Fibroblast of villous mesenchyme (primary cell): Measurements from ENCODE around the gene TNFAIP3. TPM values are rescaled to one million over a fixed set of nuclear protein-coding genes. Genes with fewer than 3 reads are reported as not detected.

Experiments used
- DNase-seq: peaks from one replicate; pipeline ENCODE4 v3.0.0-alpha.2; 2010; ENCODE audit warnings: low read depth
- H3K4me3 ChIP-seq: 2 replicates; pipeline ENCODE4 v1.5.1; 2011; ENCODE audit warnings: low read depth, mild to moderate bottlenecking, low read length
- CTCF ChIP-seq: IDR thresholded peaks from 2 replicates; pipeline ENCODE4 v1.5.1; 2012; ENCODE audit warnings: low read depth, mild to moderate bottlenecking, low read length; ENCODE audit not compliant: insufficient read depth
- total RNA-seq: library from RNA; depleted of rRNA; stranded (reverse); fragments of >200 nt; gene quantifications from 2 replicates; pipeline ENCODE4 v1.2.3, GENCODE V29; 2012

The TNFAIP3 gene
- total RNA-seq, 1 donor, result 3.9 TPM

- no peak for TF ChIP-seq CTCF
- H3K4me3 ChIP-seq, result no peak overlapping the region
- no peak for DNase-seq
These were observed 40.1 kb downstream of the TNFAIP3 start for GRCh38 chr6:137907170-137907569.

GRCh38 chr6:137909533-137909932 lies 42.5 kb downstream of the TNFAIP3 start:
- no peak for DNase-seq
- no peak for TF ChIP-seq CTCF
- no peak overlapping the region for H3K4me3 ChIP-seq

GRCh38 chr6:137910424-137910834 lies 43.4 kb downstream of the TNFAIP3 start:
- no peak for TF ChIP-seq CTCF
- H3K4me3 ChIP-seq, result no peak overlapping the region
- DNase-seq, result no peak

GRCh38 chr6:137910843-137911456 lies 43.9 kb downstream of the TNFAIP3 start:
- no peak for DNase-seq
- H3K4me3 ChIP-seq, result no peak overlapping the region
- TF ChIP-seq CTCF, result no peak

- no peak overlapping the region for H3K4me3 ChIP-seq
- no peak for TF ChIP-seq CTCF
- no peak for DNase-seq
These were observed 44.7 kb downstream of the TNFAIP3 start for GRCh38 chr6:137911675-137912191.

GRCh38 chr6:137912813-137913212 lies 45.8 kb downstream of the TNFAIP3 start:
- H3K4me3 ChIP-seq, result no peak overlapping the region
- no peak for DNase-seq
- no peak for TF ChIP-seq CTCF

GRCh38 chr6:137913434-137913833 lies 46.4 kb downstream of the TNFAIP3 start:
- TF ChIP-seq CTCF, result no peak
- H3K4me3 ChIP-seq, result no peak overlapping the region
- no peak for DNase-seq
